WTC11 (cell line): Measurements from ENCODE around the gene SP140L. TPM values are rescaled to one million over a fixed set of nuclear protein-coding genes. Genes with fewer than 3 reads are reported as not detected.

Experiments used
- ATAC-seq: fragments of 200-7000 bp; cut with Tn5 transposase; 2 replicates; pipeline ENCODE4 v1.10.0; 2021; ENCODE audit warnings: mild to moderate bottlenecking, moderate library complexity
- CTCF ChIA-PET: fragments of 300-600 bp; sonication (Branson Sonifier 250); formaldehyde crosslinking; loops from one replicate; lab custom pipeline; 2021; ENCODE audit warnings: antibody characterized with exemption; lab: Charles Lee
- POLR2A ChIA-PET: fragments of 350-600 bp; sonication (Branson Sonifier 250); formaldehyde crosslinking; loops from one replicate; lab custom pipeline; 2021; ENCODE audit warnings: antibody characterized with exemption; lab: Charles Lee
- DNase-seq: peaks from one replicate; pipeline ENCODE4 v3.0.0; 2021; ENCODE audit warnings: low spot score
- H3K27ac Mint-ChIP-seq: 2 replicates; pipeline ENCODE4 v1.8.0; 2021; ENCODE audit warnings: mixed read lengths
- H3K27me3 Mint-ChIP-seq: 2 replicates; pipeline ENCODE4 v1.8.0; 2021; ENCODE audit warnings: low read depth, mild to moderate bottlenecking, moderate library complexity, mixed read lengths
- H3K36me3 Mint-ChIP-seq: 2 replicates; pipeline ENCODE4 v1.8.0; 2021; ENCODE audit warnings: mixed read lengths
- H3K4me1 Mint-ChIP-seq: 2 replicates; pipeline ENCODE4 v1.8.0; 2022; ENCODE audit warnings: mixed read lengths
- H3K4me3 Mint-ChIP-seq: 2 replicates; pipeline ENCODE4 v1.8.0; 2021; ENCODE audit warnings: mild to moderate bottlenecking, moderate library complexity, mixed read lengths
- H3K9me3 Mint-ChIP-seq: 2 replicates; pipeline ENCODE4 v1.8.0; 2021; ENCODE audit warnings: mixed read lengths
- CREB1 ChIP-seq: sonication (generic); formaldehyde crosslinking; IDR thresholded peaks from 2 replicates; pipeline ENCODE4 v1.8.0; 2023; ENCODE audit warnings: mild to moderate bottlenecking, missing genetic modification reagents
- EMX1 ChIP-seq: fragments of 250-450 bp; sonication (Bioruptor Pico); IDR thresholded peaks from 2 replicates; pipeline ENCODE4 v1.8.0; 2021; ENCODE audit warnings: mild to moderate bottlenecking
- ETV6 ChIP-seq: sonication (generic); formaldehyde crosslinking; IDR thresholded peaks from 2 replicates; pipeline ENCODE4 v1.8.1; 2022; ENCODE audit warnings: mild to moderate bottlenecking, missing genetic modification reagents
- GABPB1 ChIP-seq: sonication (generic); formaldehyde crosslinking; IDR thresholded peaks from 2 replicates; pipeline ENCODE4 v1.8.1; 2023; ENCODE audit warnings: mild to moderate bottlenecking, missing genetic modification reagents
- NR2C2 ChIP-seq: sonication (generic); formaldehyde crosslinking; IDR thresholded peaks from 2 replicates; pipeline ENCODE4 v1.8.0; 2022; ENCODE audit warnings: mild to moderate bottlenecking, missing genetic modification reagents
- OVOL2 ChIP-seq: fragments of 250-450 bp; sonication (Bioruptor Pico); IDR thresholded peaks from 2 replicates; pipeline ENCODE4 v1.9.0; 2021; ENCODE audit warnings: mild to moderate bottlenecking, borderline replicate concordance
- PRRX2 ChIP-seq: fragments of 250-450 bp; sonication (Bioruptor Pico); IDR thresholded peaks from 2 replicates; pipeline ENCODE4 v1.8.0; 2021; ENCODE audit warnings: mild to moderate bottlenecking
- SOX15 ChIP-seq: fragments of 250-450 bp; sonication (Bioruptor Pico); IDR thresholded peaks from 2 replicates; pipeline ENCODE4 v1.9.0; 2021; ENCODE audit warnings: mild to moderate bottlenecking
- TEAD4 ChIP-seq: sonication (generic); formaldehyde crosslinking; IDR thresholded peaks from 2 replicates; pipeline ENCODE4 v1.8.0; 2022; ENCODE audit warnings: mild to moderate bottlenecking, missing genetic modification reagents
- ZNF416 ChIP-seq: fragments of 250-450 bp; sonication (Bioruptor Pico); IDR thresholded peaks from 2 replicates; pipeline ENCODE4 v1.9.0; 2021; ENCODE audit warnings: mild to moderate bottlenecking, inconsistent platforms
- total RNA-seq: library from RNA; stranded (reverse); gene quantifications from 3 replicates; pipeline ENCODE4 v1.2.3, GENCODE V29; 2021
- TF ChIP-seq, protein P1 (sequence below): sonication (generic); formaldehyde crosslinking; IDR thresholded peaks from 2 replicates; pipeline ENCODE4 v1.8.1; 2023; ENCODE audit warnings: mild to moderate bottlenecking, missing genetic modification reagents, borderline replicate concordance
- TF ChIP-seq, protein P2 (sequence below): sonication (generic); formaldehyde crosslinking; IDR thresholded peaks from 2 replicates; pipeline ENCODE4 v1.8.0; 2022; ENCODE audit warnings: mild to moderate bottlenecking, missing genetic modification reagents
- TF ChIP-seq, protein P3 (sequence below): sonication (generic); formaldehyde crosslinking; IDR thresholded peaks from 2 replicates; pipeline ENCODE4 v1.8.0; 2023; ENCODE audit warnings: missing genetic modification reagents, mild to moderate bottlenecking, borderline replicate concordance
- TF ChIP-seq, protein P4 (sequence below): sonication (generic); formaldehyde crosslinking; IDR thresholded peaks from 2 replicates; pipeline ENCODE4 v1.8.1; 2023; ENCODE audit warnings: mild to moderate bottlenecking, missing genetic modification reagents
- TF ChIP-seq, protein P5 (sequence below): sonication (generic); formaldehyde crosslinking; IDR thresholded peaks from 2 replicates; pipeline ENCODE4 v1.8.1; 2022; ENCODE audit warnings: low read depth, mild to moderate bottlenecking, moderate library complexity, missing genetic modification reagents, borderline replicate concordance
- TF ChIP-seq, protein P6 (sequence below): fragments of 200-600 bp; IDR thresholded peaks from 2 replicates; pipeline ENCODE4 v1.8.0; 2022; ENCODE audit warnings: antibody characterized with exemption

SP140L gene
- total RNA-seq, 1 experiment from 2014 or later, result 3.2 TPM

DNA sequence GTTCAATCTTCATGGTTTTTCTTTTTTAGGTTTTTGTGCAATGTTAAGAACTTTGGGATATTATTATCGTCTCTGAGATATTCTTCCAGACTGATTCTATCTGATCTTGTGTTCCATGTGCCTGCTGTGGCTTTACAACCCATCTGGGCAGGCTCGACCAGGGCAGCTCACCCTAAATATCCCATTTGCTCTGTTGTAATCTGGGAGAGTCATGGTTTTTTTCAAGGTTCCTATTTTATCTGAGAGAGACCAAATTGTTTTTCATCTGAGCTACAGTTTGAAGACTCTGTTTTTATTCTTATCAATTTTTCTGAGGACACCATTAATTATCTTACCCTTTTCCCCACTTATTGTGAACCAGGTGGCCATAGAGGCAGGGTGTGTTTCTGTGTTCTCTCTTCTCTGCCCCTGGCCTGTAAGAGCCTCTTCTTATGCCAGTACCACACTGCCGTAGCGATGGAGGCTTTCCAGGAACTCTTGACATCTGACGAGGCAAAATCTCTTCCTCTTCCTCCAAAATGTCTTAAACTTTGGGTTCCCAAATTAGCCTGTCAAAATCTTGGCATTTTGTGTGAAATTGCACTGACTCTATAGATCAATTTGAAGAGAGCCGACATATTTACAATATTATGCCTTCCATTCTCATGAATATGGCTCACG lies 3.1 kb downstream of the SP140L start (continued):
- TF ChIP-seq, protein P1, sequence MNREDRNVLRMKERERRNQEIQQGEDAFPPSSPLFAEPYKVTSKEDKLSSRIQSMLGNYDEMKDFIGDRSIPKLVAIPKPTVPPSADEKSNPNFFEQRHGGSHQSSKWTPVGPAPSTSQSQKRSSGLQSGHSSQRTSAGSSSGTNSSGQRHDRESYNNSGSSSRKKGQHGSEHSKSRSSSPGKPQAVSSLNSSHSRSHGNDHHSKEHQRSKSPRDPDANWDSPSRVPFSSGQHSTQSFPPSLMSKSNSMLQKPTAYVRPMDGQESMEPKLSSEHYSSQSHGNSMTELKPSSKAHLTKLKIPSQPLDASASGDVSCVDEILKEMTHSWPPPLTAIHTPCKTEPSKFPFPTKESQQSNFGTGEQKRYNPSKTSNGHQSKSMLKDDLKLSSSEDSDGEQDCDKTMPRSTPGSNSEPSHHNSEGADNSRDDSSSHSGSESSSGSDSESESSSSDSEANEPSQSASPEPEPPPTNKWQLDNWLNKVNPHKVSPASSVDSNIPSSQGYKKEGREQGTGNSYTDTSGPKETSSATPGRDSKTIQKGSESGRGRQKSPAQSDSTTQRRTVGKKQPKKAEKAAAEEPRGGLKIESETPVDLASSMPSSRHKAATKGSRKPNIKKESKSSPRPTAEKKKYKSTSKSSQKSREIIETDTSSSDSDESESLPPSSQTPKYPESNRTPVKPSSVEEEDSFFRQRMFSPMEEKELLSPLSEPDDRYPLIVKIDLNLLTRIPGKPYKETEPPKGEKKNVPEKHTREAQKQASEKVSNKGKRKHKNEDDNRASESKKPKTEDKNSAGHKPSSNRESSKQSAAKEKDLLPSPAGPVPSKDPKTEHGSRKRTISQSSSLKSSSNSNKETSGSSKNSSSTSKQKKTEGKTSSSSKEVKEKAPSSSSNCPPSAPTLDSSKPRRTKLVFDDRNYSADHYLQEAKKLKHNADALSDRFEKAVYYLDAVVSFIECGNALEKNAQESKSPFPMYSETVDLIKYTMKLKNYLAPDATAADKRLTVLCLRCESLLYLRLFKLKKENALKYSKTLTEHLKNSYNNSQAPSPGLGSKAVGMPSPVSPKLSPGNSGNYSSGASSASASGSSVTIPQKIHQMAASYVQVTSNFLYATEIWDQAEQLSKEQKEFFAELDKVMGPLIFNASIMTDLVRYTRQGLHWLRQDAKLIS (CRISPR knock-in tag), result no peak

DNA sequence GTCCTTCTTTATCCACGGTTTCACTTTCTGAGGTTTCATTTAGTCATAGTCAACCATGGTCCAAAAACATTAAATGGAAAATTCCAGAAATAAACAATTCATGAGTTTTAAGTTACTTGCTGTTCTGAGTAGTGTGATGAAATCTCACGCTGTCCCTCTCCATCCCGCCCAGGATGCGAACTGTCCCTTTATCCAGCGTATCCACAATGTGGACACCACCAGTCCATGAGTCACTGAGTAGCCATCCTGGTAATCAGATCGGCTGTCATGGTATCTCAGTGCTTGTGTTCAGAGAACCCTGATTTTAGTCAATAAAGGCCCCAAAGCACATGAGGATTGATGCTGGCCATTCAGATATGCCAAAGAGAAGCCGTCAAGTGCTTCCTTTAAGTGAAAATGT lies 3.7 kb downstream of the SP140L start:
- no peak for ATAC-seq
- no peak overlapping the region for H3K4me3 Mint-ChIP-seq
- CTCF ChIA-PET, result no interaction called here
- peaks cover 8% of the 10 kb centered on the region for H3K9me3 Mint-ChIP-seq
- no peak overlapping the region for H3K27ac Mint-ChIP-seq
- DNase-seq, result no peak
- no peaks in the 10 kb centered on the region; the same call in 1 of the 2 replicates for H3K36me3 Mint-ChIP-seq
- POLR2A ChIA-PET, result no interaction called here
- TF ChIP-seq NR2C2 (CRISPR knock-in tag), result no peak
- no peak for TF ChIP-seq PRRX2 (CRISPR knock-in tag)
- TF ChIP-seq, protein P2, sequence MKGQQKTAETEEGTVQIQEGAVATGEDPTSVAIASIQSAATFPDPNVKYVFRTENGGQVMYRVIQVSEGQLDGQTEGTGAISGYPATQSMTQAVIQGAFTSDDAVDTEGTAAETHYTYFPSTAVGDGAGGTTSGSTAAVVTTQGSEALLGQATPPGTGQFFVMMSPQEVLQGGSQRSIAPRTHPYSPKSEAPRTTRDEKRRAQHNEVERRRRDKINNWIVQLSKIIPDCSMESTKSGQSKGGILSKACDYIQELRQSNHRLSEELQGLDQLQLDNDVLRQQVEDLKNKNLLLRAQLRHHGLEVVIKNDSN (CRISPR knock-in tag), result no peak
- TF ChIP-seq, protein P3, sequence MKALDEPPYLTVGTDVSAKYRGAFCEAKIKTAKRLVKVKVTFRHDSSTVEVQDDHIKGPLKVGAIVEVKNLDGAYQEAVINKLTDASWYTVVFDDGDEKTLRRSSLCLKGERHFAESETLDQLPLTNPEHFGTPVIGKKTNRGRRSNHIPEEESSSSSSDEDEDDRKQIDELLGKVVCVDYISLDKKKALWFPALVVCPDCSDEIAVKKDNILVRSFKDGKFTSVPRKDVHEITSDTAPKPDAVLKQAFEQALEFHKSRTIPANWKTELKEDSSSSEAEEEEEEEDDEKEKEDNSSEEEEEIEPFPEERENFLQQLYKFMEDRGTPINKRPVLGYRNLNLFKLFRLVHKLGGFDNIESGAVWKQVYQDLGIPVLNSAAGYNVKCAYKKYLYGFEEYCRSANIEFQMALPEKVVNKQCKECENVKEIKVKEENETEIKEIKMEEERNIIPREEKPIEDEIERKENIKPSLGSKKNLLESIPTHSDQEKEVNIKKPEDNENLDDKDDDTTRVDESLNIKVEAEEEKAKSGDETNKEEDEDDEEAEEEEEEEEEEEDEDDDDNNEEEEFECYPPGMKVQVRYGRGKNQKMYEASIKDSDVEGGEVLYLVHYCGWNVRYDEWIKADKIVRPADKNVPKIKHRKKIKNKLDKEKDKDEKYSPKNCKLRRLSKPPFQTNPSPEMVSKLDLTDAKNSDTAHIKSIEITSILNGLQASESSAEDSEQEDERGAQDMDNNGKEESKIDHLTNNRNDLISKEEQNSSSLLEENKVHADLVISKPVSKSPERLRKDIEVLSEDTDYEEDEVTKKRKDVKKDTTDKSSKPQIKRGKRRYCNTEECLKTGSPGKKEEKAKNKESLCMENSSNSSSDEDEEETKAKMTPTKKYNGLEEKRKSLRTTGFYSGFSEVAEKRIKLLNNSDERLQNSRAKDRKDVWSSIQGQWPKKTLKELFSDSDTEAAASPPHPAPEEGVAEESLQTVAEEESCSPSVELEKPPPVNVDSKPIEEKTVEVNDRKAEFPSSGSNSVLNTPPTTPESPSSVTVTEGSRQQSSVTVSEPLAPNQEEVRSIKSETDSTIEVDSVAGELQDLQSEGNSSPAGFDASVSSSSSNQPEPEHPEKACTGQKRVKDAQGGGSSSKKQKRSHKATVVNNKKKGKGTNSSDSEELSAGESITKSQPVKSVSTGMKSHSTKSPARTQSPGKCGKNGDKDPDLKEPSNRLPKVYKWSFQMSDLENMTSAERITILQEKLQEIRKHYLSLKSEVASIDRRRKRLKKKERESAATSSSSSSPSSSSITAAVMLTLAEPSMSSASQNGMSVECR (CRISPR knock-in tag), result no peak
- TF ChIP-seq CREB1, result no peak
- TF ChIP-seq, protein P4, sequence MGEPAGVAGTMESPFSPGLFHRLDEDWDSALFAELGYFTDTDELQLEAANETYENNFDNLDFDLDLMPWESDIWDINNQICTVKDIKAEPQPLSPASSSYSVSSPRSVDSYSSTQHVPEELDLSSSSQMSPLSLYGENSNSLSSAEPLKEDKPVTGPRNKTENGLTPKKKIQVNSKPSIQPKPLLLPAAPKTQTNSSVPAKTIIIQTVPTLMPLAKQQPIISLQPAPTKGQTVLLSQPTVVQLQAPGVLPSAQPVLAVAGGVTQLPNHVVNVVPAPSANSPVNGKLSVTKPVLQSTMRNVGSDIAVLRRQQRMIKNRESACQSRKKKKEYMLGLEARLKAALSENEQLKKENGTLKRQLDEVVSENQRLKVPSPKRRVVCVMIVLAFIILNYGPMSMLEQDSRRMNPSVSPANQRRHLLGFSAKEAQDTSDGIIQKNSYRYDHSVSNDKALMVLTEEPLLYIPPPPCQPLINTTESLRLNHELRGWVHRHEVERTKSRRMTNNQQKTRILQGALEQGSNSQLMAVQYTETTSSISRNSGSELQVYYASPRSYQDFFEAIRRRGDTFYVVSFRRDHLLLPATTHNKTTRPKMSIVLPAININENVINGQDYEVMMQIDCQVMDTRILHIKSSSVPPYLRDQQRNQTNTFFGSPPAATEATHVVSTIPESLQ (CRISPR knock-in tag), result no peak
- no peak for TF ChIP-seq GABPB1 (CRISPR knock-in tag)
- TF ChIP-seq OVOL2, result no peak
- TF ChIP-seq ZNF416 (CRISPR knock-in tag), result no peak
- peaks cover 13% of the 10 kb centered on the region for H3K4me1 Mint-ChIP-seq
- H3K27me3 Mint-ChIP-seq, result no peaks in the 10 kb centered on the region

DNA sequence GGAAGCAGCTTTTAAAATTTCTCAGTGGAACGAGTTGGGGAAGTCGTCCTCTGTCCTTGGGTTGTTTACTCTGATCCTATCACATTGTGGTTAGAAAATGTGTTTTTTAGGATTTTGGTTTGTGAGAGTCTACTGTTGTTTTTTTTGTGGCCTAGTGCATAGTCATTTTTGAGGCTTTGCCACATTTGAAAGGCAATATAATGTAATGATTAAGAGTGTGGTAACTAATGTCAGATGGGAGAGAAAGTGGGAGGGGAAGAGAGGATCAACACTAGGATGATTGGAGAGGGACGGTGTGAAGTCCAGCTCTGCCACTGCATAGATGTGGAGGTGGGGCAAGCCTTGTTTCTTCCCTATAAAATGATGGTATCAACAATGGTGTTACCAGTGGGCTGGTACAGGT lies 8.5 kb downstream of the SP140L start:
- POLR2A ChIA-PET, result no interaction called here
- CTCF ChIA-PET, result no interaction called here
- Mint-ChIP-seq H3K4me3 (no peak overlapping the region), H3K36me3 (no peaks in the 10 kb centered on the region; the same call in 1 of the 2 replicates), H3K27me3 (no peaks in the 10 kb centered on the region), H3K4me1 (peaks cover 7% of the 10 kb centered on the region), H3K27ac (peak overlapping the region; percentile 35; the same call in 1 of the 2 replicates), H3K9me3 (peaks cover 19% of the 10 kb centered on the region)
- DNase-seq, result no peak
- no peak for TF ChIP-seq SOX15 (CRISPR knock-in tag)
- no peak for TF ChIP-seq EMX1 (CRISPR knock-in tag)
- TF ChIP-seq, protein P5, sequence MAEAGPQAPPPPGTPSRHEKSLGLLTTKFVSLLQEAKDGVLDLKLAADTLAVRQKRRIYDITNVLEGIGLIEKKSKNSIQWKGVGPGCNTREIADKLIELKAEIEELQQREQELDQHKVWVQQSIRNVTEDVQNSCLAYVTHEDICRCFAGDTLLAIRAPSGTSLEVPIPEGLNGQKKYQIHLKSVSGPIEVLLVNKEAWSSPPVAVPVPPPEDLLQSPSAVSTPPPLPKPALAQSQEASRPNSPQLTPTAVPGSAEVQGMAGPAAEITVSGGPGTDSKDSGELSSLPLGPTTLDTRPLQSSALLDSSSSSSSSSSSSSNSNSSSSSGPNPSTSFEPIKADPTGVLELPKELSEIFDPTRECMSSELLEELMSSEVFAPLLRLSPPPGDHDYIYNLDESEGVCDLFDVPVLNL, result no peak
- no peak for TF ChIP-seq TEAD4
- TF ChIP-seq ETV6, result no peak
- TF ChIP-seq, protein P6, sequence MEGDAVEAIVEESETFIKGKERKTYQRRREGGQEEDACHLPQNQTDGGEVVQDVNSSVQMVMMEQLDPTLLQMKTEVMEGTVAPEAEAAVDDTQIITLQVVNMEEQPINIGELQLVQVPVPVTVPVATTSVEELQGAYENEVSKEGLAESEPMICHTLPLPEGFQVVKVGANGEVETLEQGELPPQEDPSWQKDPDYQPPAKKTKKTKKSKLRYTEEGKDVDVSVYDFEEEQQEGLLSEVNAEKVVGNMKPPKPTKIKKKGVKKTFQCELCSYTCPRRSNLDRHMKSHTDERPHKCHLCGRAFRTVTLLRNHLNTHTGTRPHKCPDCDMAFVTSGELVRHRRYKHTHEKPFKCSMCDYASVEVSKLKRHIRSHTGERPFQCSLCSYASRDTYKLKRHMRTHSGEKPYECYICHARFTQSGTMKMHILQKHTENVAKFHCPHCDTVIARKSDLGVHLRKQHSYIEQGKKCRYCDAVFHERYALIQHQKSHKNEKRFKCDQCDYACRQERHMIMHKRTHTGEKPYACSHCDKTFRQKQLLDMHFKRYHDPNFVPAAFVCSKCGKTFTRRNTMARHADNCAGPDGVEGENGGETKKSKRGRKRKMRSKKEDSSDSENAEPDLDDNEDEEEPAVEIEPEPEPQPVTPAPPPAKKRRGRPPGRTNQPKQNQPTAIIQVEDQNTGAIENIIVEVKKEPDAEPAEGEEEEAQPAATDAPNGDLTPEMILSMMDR, result no peak
- ATAC-seq, result no peak
